Measurements from ENCODE around the gene SHISA8.

The SHISA8 gene

GRCh38 chr22:41914611-41915034 lies 251 bp downstream of the SHISA8 start:
- Histone ChIP-seq H3K4me2 (ENCODE audit: low read depth, low read length, poor library complexity, severe bottlenecking) (peak overlapping the region; percentile 34), H3K27ac (ENCODE audit: low read depth, low read length) (no peak overlapping the region), H3F3A (ENCODE audit: insufficient read depth) (peaks cover 17% of the 10 kb centered on the region; the same call in 1 of the 2 replicates), H4K20me1 (ENCODE audit: low read depth, low read length) (no peaks in the 10 kb centered on the region), H3K79me2 (ENCODE audit: insufficient read depth, low read length) (no peaks in the 10 kb centered on the region), H3K9ac (ENCODE audit: low read length) (peak overlapping the region; percentile 29; the same call in 1 of the 2 replicates), H3K4me3 (ENCODE audit: insufficient read depth, low read length, poor library complexity, severe bottlenecking) (no peak overlapping the region), H3K9me2 (replicated peaks; ENCODE audit: insufficient read depth, low read length) (no peaks in the 10 kb centered on the region), H3K36me3 (ENCODE audit: low read length) (no peaks in the 10 kb centered on the region), H2AFZ (ENCODE audit: low read depth, low read length, severe bottlenecking) (no peak overlapping the region), H3K27me3 (ENCODE audit: low read length) (no peaks in the 10 kb centered on the region), H3K9me3 (ENCODE audit: insufficient read depth, low read length) (no peaks in the 10 kb centered on the region)
- TF ChIP-seq CTCF (IDR thresholded peaks at IDR 0.05; ENCODE audit: insufficient read depth, low read length, poor library complexity, severe bottlenecking), result no peak
- TF ChIP-seq EZH2phosphoT487 (conservative IDR thresholded peaks at IDR 0.05; ENCODE audit: low read length), result no peak

GRCh38 chr22:41913842-41914534 lies 886 bp downstream of the SHISA8 start:
- no peaks in the 10 kb centered on the region for H3K36me3 ChIP-seq (ENCODE audit: low read length)
- H3K9me3 ChIP-seq (ENCODE audit: insufficient read depth, low read length), result no peaks in the 10 kb centered on the region
- H3K9ac ChIP-seq (ENCODE audit: low read length), result no peak overlapping the region
- peaks cover 15% of the 10 kb centered on the region; the same call in 1 of the 2 replicates for H3F3A ChIP-seq (ENCODE audit: insufficient read depth)
- H3K4me3 ChIP-seq (ENCODE audit: insufficient read depth, low read length, poor library complexity, severe bottlenecking), result no peak overlapping the region
- no peaks in the 10 kb centered on the region for H3K9me2 ChIP-seq (replicated peaks; ENCODE audit: insufficient read depth, low read length)
- H2AFZ ChIP-seq (ENCODE audit: low read depth, low read length, severe bottlenecking), result no peak overlapping the region
- no peak overlapping the region for H3K4me2 ChIP-seq (ENCODE audit: low read depth, low read length, poor library complexity, severe bottlenecking)
- no peaks in the 10 kb centered on the region for H4K20me1 ChIP-seq (ENCODE audit: low read depth, low read length)
- TF ChIP-seq CTCF (IDR thresholded peaks at IDR 0.05; ENCODE audit: insufficient read depth, low read length, poor library complexity, severe bottlenecking) (no peak), EZH2phosphoT487 (conservative IDR thresholded peaks at IDR 0.05; ENCODE audit: low read length) (0 out of 2 replicates have a peak, but pooled peaks have one; percentile 57)
- no peak overlapping the region for H3K27ac ChIP-seq (ENCODE audit: low read depth, low read length)
- no peaks in the 10 kb centered on the region for H3K27me3 ChIP-seq (ENCODE audit: low read length)
- H3K79me2 ChIP-seq (ENCODE audit: insufficient read depth, low read length), result no peaks in the 10 kb centered on the region

- H4K20me1 ChIP-seq (ENCODE audit: low read depth, low read length), result no peaks in the 10 kb centered on the region
- no peak overlapping the region for H3K4me2 ChIP-seq (ENCODE audit: low read depth, low read length, poor library complexity, severe bottlenecking)
- H3K79me2 ChIP-seq (ENCODE audit: insufficient read depth, low read length), result no peaks in the 10 kb centered on the region
- no peaks in the 10 kb centered on the region for H3K9me2 ChIP-seq (replicated peaks; ENCODE audit: insufficient read depth, low read length)
- H3F3A ChIP-seq (ENCODE audit: insufficient read depth), result peaks cover 13% of the 10 kb centered on the region; the same call in 1 of the 2 replicates
- H3K4me3 ChIP-seq (ENCODE audit: insufficient read depth, low read length, poor library complexity, severe bottlenecking), result no peak overlapping the region
- H3K36me3 ChIP-seq (ENCODE audit: low read length), result no peaks in the 10 kb centered on the region
- no peak for TF ChIP-seq CTCF (IDR thresholded peaks at IDR 0.05; ENCODE audit: insufficient read depth, low read length, poor library complexity, severe bottlenecking)
- no peak for TF ChIP-seq EZH2phosphoT487 (conservative IDR thresholded peaks at IDR 0.05; ENCODE audit: low read length)
- H2AFZ ChIP-seq (ENCODE audit: low read depth, low read length, severe bottlenecking), result no peak overlapping the region
- H3K27me3 ChIP-seq (ENCODE audit: low read length), result no peaks in the 10 kb centered on the region
- no peaks in the 10 kb centered on the region for H3K9me3 ChIP-seq (ENCODE audit: insufficient read depth, low read length)
- no peak overlapping the region for H3K27ac ChIP-seq (ENCODE audit: low read depth, low read length)
- no peak overlapping the region for H3K9ac ChIP-seq (ENCODE audit: low read length)
Measured at GRCh38 chr22:41913040-41913719, 1.7 kb downstream of the SHISA8 start.

Measured in SU-DHL-6 (cell line).